ENCODE measurements around the gene ATP8A2.

The ATP8A2 gene

GRCh38 chr13:25839371-25839770 is 467.6 kb downstream of the ATP8A2 start:
- ATAC-seq (replicated peaks) (no peak), DNase-seq (no peak)
- Mint-ChIP-seq H3K27ac (no peak overlapping the region), H3K27me3 (peaks cover 7 to 21% of the 10 kb centered on the region in 2 donors), H3K4me3 (no peak overlapping the region), H3K9me3 (no peaks in the 10 kb centered on the region), H3K36me3 (ENCODE audit: insufficient read depth) (no peaks in the 10 kb centered on the region), H3K4me1 (ENCODE audit: low read depth in 2 of 2) (no peaks in the 10 kb centered on the region)

GRCh38 chr13:25840261-25840660 is 468.5 kb downstream of the ATP8A2 start:
- Mint-ChIP-seq H3K4me1 (ENCODE audit: low read depth in 2 of 2) (no peaks in the 10 kb centered on the region), H3K9me3 (no peaks in the 10 kb centered on the region), H3K4me3 (no peak overlapping the region), H3K27me3 (peaks cover 7 to 21% of the 10 kb centered on the region in 2 donors), H3K36me3 (ENCODE audit: insufficient read depth) (no peaks in the 10 kb centered on the region), H3K27ac (no peak overlapping the region)
- ATAC-seq (replicated peaks) (no peak), DNase-seq (no peak)

GRCh38 chr13:25840931-25841330 is 469.2 kb downstream of the ATP8A2 start:
- ATAC-seq (replicated peaks) = no peak
- DNase-seq = no peak
- Mint-ChIP-seq H3K36me3 (ENCODE audit: insufficient read depth) (no peaks in the 10 kb centered on the region), H3K9me3 (no peaks in the 10 kb centered on the region), H3K27me3 (peaks cover 7 to 21% of the 10 kb centered on the region in 2 donors), H3K4me1 (ENCODE audit: low read depth in 2 of 2) (no peaks in the 10 kb centered on the region), H3K27ac (no peak overlapping the region), H3K4me3 (no peak overlapping the region)

- Mint-ChIP-seq H3K9me3 (no peaks in the 10 kb centered on the region), H3K36me3 (ENCODE audit: insufficient read depth) (no peaks in the 10 kb centered on the region), H3K27ac (peak overlapping the region in 1 of 2 donors; percentile 1), H3K4me1 (ENCODE audit: low read depth in 2 of 2) (peaks cover 14 to 21% of the 10 kb centered on the region in 2 donors), H3K4me3 (no peak overlapping the region), H3K27me3 (peaks cover 7 to 11% of the 10 kb centered on the region in 2 donors)
- DNase-seq = no peak
- ATAC-seq (replicated peaks) = no peak
These were observed 471.9 kb downstream of the ATP8A2 start for GRCh38 chr13:25843692-25844091.

DNA sequence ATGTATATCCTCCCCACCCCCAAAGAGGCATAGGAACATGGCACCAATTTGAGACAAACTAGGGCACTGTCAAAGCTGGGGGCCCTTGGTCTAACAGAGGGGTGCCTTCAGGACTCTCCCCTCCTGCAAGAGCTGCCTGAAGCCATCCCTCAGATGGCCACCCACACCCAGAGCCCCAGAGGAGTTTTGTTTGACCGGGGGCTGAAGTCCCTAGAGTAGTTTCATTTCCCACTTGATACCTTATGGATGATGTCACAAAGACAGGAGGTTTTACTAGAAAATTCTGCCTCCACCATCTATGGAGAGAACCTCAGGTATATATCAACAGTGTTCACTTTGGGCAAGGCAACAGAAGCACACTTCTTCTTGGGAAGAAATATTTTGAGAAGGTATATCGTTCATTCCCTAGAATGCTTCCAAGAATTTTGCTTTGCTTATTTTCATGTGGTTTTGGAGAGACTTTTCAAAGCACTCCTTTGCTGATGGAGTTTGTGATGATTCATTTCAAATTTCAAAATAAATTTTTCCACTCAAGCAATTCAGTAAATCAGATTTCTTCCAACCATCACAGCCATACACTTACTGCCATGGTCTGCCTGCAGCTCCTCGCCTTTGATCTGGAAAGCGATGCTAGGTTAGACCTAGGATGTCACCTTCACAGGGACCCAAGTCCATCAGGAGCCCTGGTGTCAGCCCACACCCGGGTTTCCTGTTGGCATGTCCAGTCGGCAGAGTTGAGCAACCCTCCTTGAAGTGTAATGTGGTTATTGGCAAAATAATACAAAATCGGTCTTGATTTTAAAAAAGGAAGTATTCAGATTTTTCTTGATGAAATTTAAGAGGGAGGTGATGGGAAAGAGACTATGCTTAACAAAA is 473.0 kb downstream of the ATP8A2 start:
- no peak overlapping the region for H3K27ac Mint-ChIP-seq
- DNase-seq = no peak
- no peak for ATAC-seq (replicated peaks)
- H3K4me3 Mint-ChIP-seq = no peak overlapping the region
- peaks cover 18 to 21% of the 10 kb centered on the region in 2 donors for H3K4me1 Mint-ChIP-seq (ENCODE audit: low read depth in 2 of 2)
- H3K9me3 Mint-ChIP-seq = no peaks in the 10 kb centered on the region
- peaks cover 7 to 11% of the 10 kb centered on the region in 2 donors for H3K27me3 Mint-ChIP-seq
- no peaks in the 10 kb centered on the region for H3K36me3 Mint-ChIP-seq (ENCODE audit: insufficient read depth)

- Mint-ChIP-seq H3K9me3 (no peaks in the 10 kb centered on the region), H3K4me1 (ENCODE audit: low read depth in 2 of 2) (peaks cover 18 to 21% of the 10 kb centered on the region in 2 donors), H3K27me3 (peaks cover 7 to 11% of the 10 kb centered on the region in 2 donors), H3K27ac (peak overlapping the region; percentile 68 to 84), H3K36me3 (ENCODE audit: insufficient read depth) (no peaks in the 10 kb centered on the region), H3K4me3 (peak overlapping the region; percentile 16 to 45)
- peak; percentile 3 for ATAC-seq (replicated peaks)
- DNase-seq = no peak
These were observed 474.6 kb downstream of the ATP8A2 start for GRCh38 chr13:25846222-25846984.

- peaks cover 18 to 21% of the 10 kb centered on the region in 2 donors for H3K4me1 Mint-ChIP-seq (ENCODE audit: low read depth in 2 of 2)
- peak; percentile 92 for ATAC-seq (replicated peaks)
These were observed 475.4 kb downstream of the ATP8A2 start for GRCh38 chr13:25847145-25847544.

GRCh38 chr13:25847635-25848626 is 476.2 kb downstream of the ATP8A2 start:
- peaks cover 18 to 21% of the 10 kb centered on the region in 2 donors for H3K4me1 Mint-ChIP-seq (ENCODE audit: low read depth in 2 of 2)
- H3K9me3 Mint-ChIP-seq = no peaks in the 10 kb centered on the region
- H3K4me3 Mint-ChIP-seq = peak overlapping the region; percentile 16 to 45
- peak overlapping the region; percentile 68 to 84 for H3K27ac Mint-ChIP-seq
- ATAC-seq (replicated peaks) (no peak), DNase-seq (no peak)
- H3K36me3 Mint-ChIP-seq (ENCODE audit: insufficient read depth) = no peaks in the 10 kb centered on the region
- H3K27me3 Mint-ChIP-seq = no peaks in the 10 kb centered on the region

More at GRCh38 chr13:25847145-25847544, 475.4 kb downstream of the ATP8A2 start:
- Mint-ChIP-seq H3K27ac (peak overlapping the region; percentile 68 to 84), H3K4me3 (peak overlapping the region; percentile 16 to 45), H3K36me3 (ENCODE audit: insufficient read depth) (no peaks in the 10 kb centered on the region), H3K27me3 (peaks cover 0 to 3% of the 10 kb centered on the region in 2 donors), H3K9me3 (no peaks in the 10 kb centered on the region)
- peak in 2 of 3 experiments; percentile 4 to 8 for DNase-seq

DNA sequence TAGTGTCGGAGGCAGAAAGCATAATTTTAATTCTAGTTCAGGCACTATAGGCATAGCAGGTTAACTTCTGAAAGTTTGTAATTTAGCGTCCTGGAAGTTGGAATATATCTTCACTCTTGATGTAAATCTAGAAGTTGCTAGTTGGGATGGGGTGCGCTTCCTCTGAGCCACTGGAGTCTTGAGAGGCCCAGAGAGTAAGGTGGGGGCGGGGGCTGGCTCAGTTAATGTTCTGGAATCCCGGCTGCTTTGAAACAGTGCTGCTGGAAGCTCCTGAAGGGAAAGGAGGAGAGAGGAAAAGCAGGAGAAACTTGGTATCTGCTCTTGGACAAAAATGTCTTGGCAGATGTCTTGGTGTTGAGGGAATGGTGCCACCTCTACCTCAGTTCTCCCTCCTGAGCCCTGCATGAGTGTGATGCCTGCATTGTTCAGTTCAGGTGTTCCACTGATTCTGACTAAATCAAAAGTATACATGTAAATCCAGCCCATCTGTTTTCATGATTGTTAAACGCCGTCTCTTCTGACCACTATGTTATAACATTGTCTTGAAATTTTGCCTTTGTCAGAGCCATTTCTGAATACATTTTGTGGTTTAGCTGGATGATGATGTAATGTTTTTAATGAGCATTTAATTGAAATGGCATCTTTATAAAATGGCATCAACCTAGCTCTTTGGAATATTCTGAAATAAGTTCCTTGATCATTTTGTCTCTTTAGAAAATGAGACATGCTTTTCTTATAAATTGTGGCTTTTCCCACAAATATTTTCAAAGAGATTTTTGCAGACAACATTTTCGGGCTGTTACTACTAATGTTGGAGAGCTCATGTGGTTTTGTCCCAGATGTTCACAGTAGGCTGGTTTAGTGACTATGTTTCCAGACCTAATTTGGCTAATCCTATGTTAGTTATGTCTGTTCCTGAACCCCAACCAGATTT is 477.3 kb downstream of the ATP8A2 start:
- Mint-ChIP-seq H3K4me3 (no peak overlapping the region), H3K36me3 (ENCODE audit: insufficient read depth) (no peaks in the 10 kb centered on the region), H3K27me3 (no peaks in the 10 kb centered on the region), H3K9me3 (no peaks in the 10 kb centered on the region), H3K4me1 (ENCODE audit: low read depth in 2 of 2) (peaks cover 18 to 21% of the 10 kb centered on the region in 2 donors), H3K27ac (peak overlapping the region in 1 of 2 donors; percentile 68)
- DNase-seq = no peak
- no peak for ATAC-seq (replicated peaks)

DNA sequence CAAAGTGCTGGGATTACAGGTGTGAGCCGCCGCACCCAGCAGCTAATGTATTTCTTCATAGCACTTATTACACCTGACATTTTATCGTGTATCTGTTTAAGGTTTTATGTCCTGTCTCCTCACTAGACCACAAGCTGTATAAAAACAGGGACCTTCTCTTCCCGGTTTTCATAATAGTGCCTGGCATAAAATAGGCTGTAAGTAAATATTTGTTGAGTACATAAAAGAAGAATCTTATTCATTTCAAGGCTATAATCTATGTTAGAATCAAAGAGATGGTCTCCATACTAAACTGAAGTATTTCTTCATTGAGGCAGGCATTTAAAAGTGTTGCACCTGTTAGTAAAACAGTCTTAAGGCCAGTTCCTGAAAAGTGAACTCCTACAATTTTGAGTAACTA is 486.1 kb downstream of the ATP8A2 start:
- Mint-ChIP-seq H3K27me3 (peaks cover 7 to 11% of the 10 kb centered on the region in 2 donors), H3K36me3 (ENCODE audit: insufficient read depth) (no peaks in the 10 kb centered on the region), H3K9me3 (no peaks in the 10 kb centered on the region), H3K4me1 (ENCODE audit: low read depth in 2 of 2) (no peaks in the 10 kb centered on the region), H3K4me3 (no peak overlapping the region), H3K27ac (peak overlapping the region in 1 of 2 donors; percentile 1)
- no peak for ATAC-seq (replicated peaks)
- no peak for DNase-seq

GRCh38 chr13:25859528-25859927 is 487.8 kb downstream of the ATP8A2 start:
- Mint-ChIP-seq H3K9me3 (no peaks in the 10 kb centered on the region), H3K27ac (no peak overlapping the region), H3K27me3 (peaks cover 11 to 17% of the 10 kb centered on the region in 2 donors), H3K4me1 (ENCODE audit: low read depth in 2 of 2) (no peaks in the 10 kb centered on the region), H3K4me3 (no peak overlapping the region), H3K36me3 (ENCODE audit: insufficient read depth) (no peaks in the 10 kb centered on the region)
- ATAC-seq (replicated peaks) = no peak
- no peak for DNase-seq

GRCh38 chr13:25860265-25860664 is 488.5 kb downstream of the ATP8A2 start:
- Mint-ChIP-seq H3K9me3 (no peaks in the 10 kb centered on the region), H3K27me3 (peaks cover 11 to 21% of the 10 kb centered on the region in 2 donors), H3K36me3 (ENCODE audit: insufficient read depth) (no peaks in the 10 kb centered on the region), H3K27ac (no peak overlapping the region), H3K4me1 (ENCODE audit: low read depth in 2 of 2) (no peaks in the 10 kb centered on the region), H3K4me3 (no peak overlapping the region)
- DNase-seq = no peak
- ATAC-seq (replicated peaks) = no peak

Measured in effector memory CD8-positive, alpha-beta T cell (primary cell).